ENCODE data around the gene RNPS1.

The RNPS1 gene

GRCh38 chr16:2235695-2236336 is 32.1 kb downstream of the RNPS1 start:
- DNase-seq (ENCODE audit: low read depth): no peak

GRCh38 chr16:2235234-2235651 is 32.7 kb downstream of the RNPS1 start:
- no peak for DNase-seq (ENCODE audit: low read depth)

GRCh38 chr16:2234813-2235170 is 33.1 kb downstream of the RNPS1 start:
- DNase-seq (ENCODE audit: low read depth): no peak

- DNase-seq (ENCODE audit: low read depth): no peak
Observed at GRCh38 chr16:2233872-2234812, 33.8 kb downstream of the RNPS1 start.

- no peak for DNase-seq (ENCODE audit: low read depth)
Observed at GRCh38 chr16:2233046-2233775, 34.7 kb downstream of the RNPS1 start.

- no peak for DNase-seq (ENCODE audit: low read depth)
Observed at GRCh38 chr16:2232094-2232990, 35.6 kb downstream of the RNPS1 start.

GRCh38 chr16:2231016-2231931 is 36.7 kb downstream of the RNPS1 start:
- no peak for DNase-seq (ENCODE audit: low read depth)

GRCh38 chr16:2230376-2230775 is 37.5 kb downstream of the RNPS1 start:
- no peak for DNase-seq (ENCODE audit: low read depth)

GRCh38 chr16:2229632-2230250 is 38.2 kb downstream of the RNPS1 start:
- DNase-seq (ENCODE audit: low read depth): no peak

- DNase-seq (ENCODE audit: low read depth): no peak
Observed at GRCh38 chr16:2229091-2229490, 38.8 kb downstream of the RNPS1 start.

DNA sequence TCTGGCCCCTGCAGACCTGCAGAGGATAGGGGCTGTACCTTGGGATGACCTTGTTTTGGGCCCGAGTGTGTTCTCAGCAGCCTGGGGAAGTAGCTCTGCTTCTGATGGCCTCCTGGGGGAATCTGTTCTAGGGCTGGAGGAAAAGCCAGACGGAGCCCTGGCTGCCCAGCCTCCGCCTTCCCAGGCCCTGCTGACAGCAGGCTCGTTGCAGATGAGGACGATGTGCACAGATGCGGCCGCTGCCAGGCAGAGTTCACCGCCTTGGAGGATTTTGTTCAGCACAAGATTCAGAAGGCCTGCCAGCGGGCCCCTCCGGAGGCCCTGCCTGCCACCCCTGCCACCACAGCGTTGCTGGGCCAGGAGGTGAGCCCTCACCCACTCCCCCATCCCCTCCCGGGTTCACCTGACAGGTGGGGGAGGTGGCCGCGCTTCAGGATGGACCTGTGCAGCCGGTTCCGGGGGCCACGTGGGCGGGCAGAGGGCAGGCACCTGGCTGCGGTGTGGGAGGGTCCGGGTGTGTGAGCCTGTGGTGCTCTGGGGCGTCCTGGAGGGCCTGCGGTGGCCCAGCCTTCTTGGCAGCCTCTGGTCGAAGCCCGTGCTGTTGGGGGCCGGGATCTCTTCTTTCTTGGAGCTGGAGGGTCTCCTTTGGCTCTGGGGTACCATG is 39.6 kb downstream of the RNPS1 start:
- no peak for DNase-seq (ENCODE audit: low read depth)

DNA sequence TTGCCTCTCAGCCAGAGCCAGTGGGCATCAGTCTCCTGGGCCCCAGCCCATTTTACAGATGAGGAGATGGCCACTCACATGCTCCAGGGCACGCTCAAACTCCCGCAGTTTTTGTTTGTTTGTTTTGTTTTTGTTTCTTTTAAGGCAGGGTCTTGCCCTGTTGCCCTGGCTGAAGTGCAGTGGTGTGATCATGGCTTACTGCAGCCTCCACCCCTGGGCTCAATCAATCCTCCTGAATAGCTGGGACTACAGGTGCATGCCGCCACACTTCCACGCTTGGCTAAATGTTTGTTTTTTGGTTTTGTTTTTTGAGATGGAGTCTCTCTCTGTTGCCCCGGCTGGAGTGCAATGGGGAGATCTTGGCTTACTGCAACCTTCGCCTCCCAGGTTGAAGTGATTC is 41.0 kb downstream of the RNPS1 start:
- no peak for DNase-seq (ENCODE audit: low read depth)

- DNase-seq (ENCODE audit: low read depth): no peak
Observed at GRCh38 chr16:2226245-2226793, 41.6 kb downstream of the RNPS1 start.

DNA sequence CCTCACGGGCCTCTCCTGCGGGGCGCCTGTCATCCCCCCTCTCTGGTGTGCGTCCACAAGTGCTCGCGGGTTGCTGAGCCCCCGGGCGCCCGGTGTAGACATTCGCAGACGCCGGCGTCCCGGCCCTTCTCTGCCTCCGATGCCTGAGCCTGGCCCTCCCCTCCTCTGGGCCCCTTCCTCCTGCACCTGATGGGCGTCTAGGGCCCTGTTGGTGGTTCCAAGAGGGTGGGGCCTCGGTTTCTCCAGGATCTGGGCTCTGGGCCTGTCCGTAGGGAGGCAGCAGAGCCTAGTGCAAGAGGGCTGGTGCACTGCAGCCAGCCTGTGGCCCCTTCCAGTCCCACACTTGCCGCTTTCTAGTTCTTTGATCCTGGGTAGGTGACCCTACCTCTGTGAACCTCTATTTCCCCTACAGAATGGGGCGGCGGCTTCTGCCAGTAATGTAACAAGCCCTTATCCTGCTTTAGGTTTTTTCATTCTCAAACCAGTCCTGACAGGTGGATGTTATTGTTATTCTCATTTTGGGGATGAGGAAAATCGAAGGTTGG is 43.9 kb downstream of the RNPS1 start:
- DNase-seq (ENCODE audit: low read depth): peak; percentile 25

GRCh38 chr16:2223221-2223941 is 44.5 kb downstream of the RNPS1 start, which contains the start of gene E4F1:
TSS of gene E4F1 (plus strand) at chr16:2223591. CDS start at chr16:2223614, 23 bp downstream.
- DNase-seq (ENCODE audit: low read depth): peak; percentile 100

DNA sequence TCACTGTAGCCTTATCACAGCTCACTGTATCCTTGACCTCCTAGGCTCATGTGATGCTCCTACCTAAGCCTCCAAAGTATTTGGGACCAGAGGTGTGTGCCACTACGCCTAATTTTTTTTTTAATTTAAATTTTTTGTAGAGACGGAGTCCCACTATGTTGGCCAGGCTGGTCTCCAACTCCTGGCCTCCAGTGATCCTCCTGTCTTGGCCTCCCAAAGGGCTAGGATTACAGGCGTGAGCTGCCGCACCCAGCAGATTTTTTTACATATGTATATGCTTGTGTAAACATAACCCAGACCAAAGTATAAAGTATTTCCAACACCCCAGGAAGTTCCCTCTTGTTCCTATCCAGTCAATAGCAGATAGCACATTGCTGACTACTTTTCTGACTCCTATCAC is 51.6 kb downstream of the RNPS1 start:
- no peak for DNase-seq (ENCODE audit: low read depth)

DNA sequence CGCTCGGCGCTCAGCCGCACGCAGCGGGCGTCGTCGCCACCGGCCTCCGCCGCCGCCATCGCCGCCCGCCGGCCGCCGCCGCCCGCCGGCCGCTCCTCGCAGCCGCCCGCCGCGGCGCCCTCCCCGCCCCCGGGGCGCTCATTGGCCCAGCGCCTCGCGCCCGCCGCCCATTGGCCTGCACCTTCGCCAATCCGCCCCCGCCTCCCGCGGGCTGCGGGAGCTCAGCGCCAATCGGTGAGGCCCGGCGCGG is 53.3 kb downstream of the RNPS1 start, which contains the start of gene PGP:
Gene PGP (minus strand): TSS at position 122 of the 250 bp plus-strand sequence. CDS start 63 bp downstream, at position 59.
- no peak for DNase-seq (ENCODE audit: low read depth)

Measured in activated T-cell treated with anti-CD3 and anti-CD28 coated beads for 48 hours (primary cell).